GM21447 (cell line): Measurements from ENCODE around the gene OR2G2.

Source experiments
- ATAC-seq: cut with Tn5 transposase; IDR thresholded peaks from one replicate; pipeline ENCODE4 v1.9.1; 2021; ENCODE audit not compliant: unreplicated experiment

Gene OR2G2

GRCh38 chr1:247588060-247588459, at the start of gene OR2G2:
Gene OR2G2 (plus strand): TSS chr1:247588360. CDS start chr1:247588360, 0 bp downstream.
- ATAC-seq, result no peak

- no peak for ATAC-seq
These were observed 49.6 kb upstream of the OR2G2 start for GRCh38 chr1:247538561-247538960.

GRCh38 chr1:247539215-247539614, 48.9 kb upstream of the OR2G2 start:
- no peak for ATAC-seq

- no peak for ATAC-seq
These were observed 47.6 kb upstream of the OR2G2 start for GRCh38 chr1:247540581-247540980.

- no peak for ATAC-seq
These were observed 45.3 kb upstream of the OR2G2 start for GRCh38 chr1:247542811-247543210.

- ATAC-seq, result no peak
These were observed 40.1 kb upstream of the OR2G2 start for GRCh38 chr1:247548092-247548491.

- no peak for ATAC-seq
These were observed 39.4 kb upstream of the OR2G2 start, which contains the start of gene GCSAML for GRCh38 chr1:247548769-247549182. Gene GCSAML (plus strand): TSS chr1:247549134. CDS start chr1:247549192, 58 bp downstream.

GRCh38 chr1:247551721-247552120, 36.4 kb upstream of the OR2G2 start:
- ATAC-seq, result no peak

- ATAC-seq, result no peak
These were observed 35.9 kb upstream of the OR2G2 start for GRCh38 chr1:247552231-247552630.

GRCh38 chr1:247557926-247558674, 30.1 kb upstream of the OR2G2 start:
- ATAC-seq, result no peak

GRCh38 chr1:247561711-247562110, 26.4 kb upstream of the OR2G2 start:
- ATAC-seq, result no peak

- no peak for ATAC-seq
These were observed 26.0 kb upstream of the OR2G2 start for GRCh38 chr1:247562198-247562597.

GRCh38 chr1:247574236-247574635, 13.9 kb upstream of the OR2G2 start:
- no peak for ATAC-seq

GRCh38 chr1:247574664-247575063, 13.5 kb upstream of the OR2G2 start:
- no peak for ATAC-seq

- ATAC-seq, result peak; percentile 58
These were observed 11.6 kb upstream of the OR2G2 start for GRCh38 chr1:247576514-247576913.

- ATAC-seq, result no peak
These were observed 9.2 kb upstream of the OR2G2 start for GRCh38 chr1:247578946-247579460.

GRCh38 chr1:247605286-247605685, 17.1 kb downstream of the OR2G2 start, which contains the start of gene OR2G3:
Gene OR2G3 (plus strand): TSS chr1:247605586. CDS start chr1:247605586, 0 bp downstream.
- no peak for ATAC-seq

GRCh38 chr1:247613405-247613804, 25.2 kb downstream of the OR2G2 start:
- no peak for ATAC-seq

- ATAC-seq, result no peak
These were observed 26.5 kb downstream of the OR2G2 start for GRCh38 chr1:247614625-247615024.

- ATAC-seq, result no peak
These were observed 39.8 kb downstream of the OR2G2 start for GRCh38 chr1:247627951-247628350.

- ATAC-seq, result no peak
These were observed 49.9 kb downstream of the OR2G2 start for GRCh38 chr1:247638011-247638410.

- ATAC-seq, result no peak
These were observed 50.6 kb downstream of the OR2G2 start for GRCh38 chr1:247638781-247639180.
